GM12878 (cell line): ENCODE data around the gene TRAPPC3. TPM values are rescaled to one million over a fixed set of nuclear protein-coding genes. Genes with fewer than 3 reads are reported as not detected.

Experiments used
- ATAC-seq: fragments of 200-7000 bp; cut with Tn5 transposase; 3 replicates; pipeline ENCODE4 v1.9.1; 2020; ENCODE audit warnings: mild to moderate bottlenecking, moderate library complexity
- BruUV-seq: library from RNA; stranded (reverse); fragments of 400-500 nt; replicated peaks from 2 replicates; lab custom pipeline; 2021; lab: Mats Ljungman, UMichigan
- CTCF ChIA-PET: fragments of 300-600 bp; sonication (Branson Sonifier 250); formaldehyde crosslinking; extraction: SDS; loops from one replicate; lab custom pipeline; 2021; ENCODE audit warnings: inconsistent platforms; lab: Yijun Ruan, JAX
- POLR2A ChIA-PET: fragments of 350-600 bp; formaldehyde crosslinking; extraction: SDS; loops from one replicate; lab custom pipeline; 2021; ENCODE audit warnings: inconsistent platforms; lab: Charles Lee
- RAD21 ChIA-PET: fragments of 300-600 bp; sonication (Branson Sonifier 250); formaldehyde crosslinking; loops from one replicate; lab custom pipeline; 2023; ENCODE audit warnings: antibody characterized with exemption; ENCODE audit not compliant: unreplicated experiment; lab: Charles Lee
- SMC1A ChIA-PET: fragments of 300-600 bp; sonication (Branson Sonifier 250); formaldehyde crosslinking; loops from one replicate; lab custom pipeline; 2023; ENCODE audit not compliant: unreplicated experiment, uncharacterized antibody; lab: Charles Lee
- DNase-seq: peaks from one replicate; pipeline ENCODE4 v3.0.0-alpha.2; 2011; ENCODE audit warnings: low read depth, low spot score
- FAIRE-seq: peaks from 3 replicates; lab custom pipeline; 2011; peaks lifted over from hg19 to GRCh38; lab: Jason Lieb, UNC
- H2AFZ ChIP-seq: 2 replicates; pipeline ENCODE4 v1.6.0; 2011; ENCODE audit warnings: low read depth, low read length, control low read depth; ENCODE audit not compliant: control insufficient read depth
- H3K27ac ChIP-seq: 2 replicates; pipeline ENCODE4 v1.5.1; 2011; ENCODE audit warnings: control low read depth; ENCODE audit not compliant: control insufficient read depth, insufficient read depth
- H3K27me3 ChIP-seq, 2 experiments: replicated peaks in 1 of 2; 2 replicates each; pipeline versions ENCODE4 v1.6.0 to v1.6.1; 2011; ENCODE audit warnings: low read length in 1 of 2; ENCODE audit not compliant: control insufficient read depth in 2 of 2, insufficient read depth in 2 of 2
- H3K36me3 ChIP-seq, 2 experiments: 2 replicates each; pipeline ENCODE4 v1.5.1; 2011; ENCODE audit warnings: low read length in 1 of 2; ENCODE audit not compliant: control insufficient read depth in 2 of 2, insufficient read depth in 2 of 2
- H3K4me1 ChIP-seq: 2 replicates; pipeline ENCODE4 v1.6.1; 2011; ENCODE audit warnings: mild to moderate bottlenecking, low read length, moderate library complexity, mixed read lengths; ENCODE audit not compliant: control insufficient read depth, insufficient read depth
- H3K4me2 ChIP-seq: 2 replicates; pipeline ENCODE4 v1.6.0; 2011; ENCODE audit warnings: control low read depth; ENCODE audit not compliant: control insufficient read depth, insufficient read depth
- H3K4me3 ChIP-seq: fragments of 200-600 bp; sonication (generic); 2 replicates; pipeline ENCODE4 v1.5.1; 2016
- H3K79me2 ChIP-seq: 2 replicates; pipeline ENCODE4 v1.6.0; 2011; ENCODE audit warnings: low read length; ENCODE audit not compliant: control insufficient read depth, insufficient read depth
- H3K9ac ChIP-seq: 2 replicates; pipeline ENCODE4 v1.8.0; 2011; ENCODE audit warnings: low read length, control low read depth, mixed read lengths; ENCODE audit not compliant: control insufficient read depth, insufficient read depth
- H3K9me3 ChIP-seq: replicated peaks from 3 replicates; pipeline ENCODE4 v1.5.1; 2011; ENCODE audit warnings: mild to moderate bottlenecking, low read length; ENCODE audit not compliant: control insufficient read depth, insufficient read depth
- H4K20me1 ChIP-seq: 2 replicates; pipeline ENCODE4 v1.6.0; 2011; ENCODE audit not compliant: control insufficient read depth, insufficient read depth
- GATAD2B ChIP-seq: fragments of 450-650 bp; conservative IDR thresholded peaks from 2 replicates; pipeline ENCODE4 v1.6.1; 2017; ENCODE audit warnings: low read depth, mild to moderate bottlenecking, moderate library complexity
- POLR2A ChIP-seq: IDR thresholded peaks from 2 replicates; pipeline ENCODE4 v1.6.1; 2011; ENCODE audit warnings: low read depth, mild to moderate bottlenecking, low read length
- WGBS: methylation state at CpG from one replicate; pipeline ENCODE4 v1.1.6; 2016; ENCODE audit warnings: low lambda C conversion rate; ENCODE audit not compliant: insufficient replicate concordance, insufficient coverage; ENCODE audit errors: missing lambda C conversion rate; 5-methylcytosine and 5-hydroxymethylcytosine counted together
- in situ Hi-C: fragments of 300-500 bp; cut with MboI; formaldehyde crosslinking; loops from 9 replicates; pipeline ENCODE4 v1.14.3; 2018; ENCODE audit warnings: mixed read lengths
- intact Hi-C: fragments of 100-400 bp; cut with micrococcal nuclease; formaldehyde crosslinking; loops from one replicate; pipeline ENCODE4 v1.14.2; 2022; ENCODE audit not compliant: unreplicated experiment
- polyA plus RNA-seq, 11 experiments: library from polyadenylated mRNA; depleted of rRNA in 4 of 11; unstranded in 6 of 11; stranded (reverse) in 5 of 11; fragments of >200 nt; fragmentation: Nextera tagmentation in 4 of 11; fragmentation: Illumina TruSeq in 1 of 11; extraction: Ambion mirVana in 4 of 11; extraction: Trizol in 1 of 11; gene quantifications; 1 replicate in 1 of 11; 2 replicates in 10 of 11; pipeline versions ENCODE4 v1.2.1 to v1.2.3, GENCODE V29; 2011 to 2016; ENCODE audit warnings: inconsistent platforms in 2 of 11, missing spikeins in 2 of 11, low read depth in 1 of 11
- total RNA-seq, 4 experiments: library from RNA; depleted of rRNA in 3 of 4; stranded (reverse); fragments of >200 nt in 3 of 4; fragmentation: Illumina TruSeq in 1 of 4; extraction: Trizol in 1 of 4; gene quantifications; 2 replicates each; pipeline versions ENCODE4 v1.2.1 to v1.2.3, GENCODE V29; 2013 to 2021
- TF ChIP-seq, protein P1 (sequence below): IDR thresholded peaks from 2 replicates; pipeline ENCODE4 v1.6.1; 2012; ENCODE audit warnings: low read depth, low read length, improper control_type of control experiment

TRAPPC3 gene
- total and polyA plus RNA-seq, 10 of the 15 experiments (the other 5 are each of a cell fraction or from before 2014, with no cell fraction given) = 14.7 to 122 (median 70.5) TPM

DNA sequence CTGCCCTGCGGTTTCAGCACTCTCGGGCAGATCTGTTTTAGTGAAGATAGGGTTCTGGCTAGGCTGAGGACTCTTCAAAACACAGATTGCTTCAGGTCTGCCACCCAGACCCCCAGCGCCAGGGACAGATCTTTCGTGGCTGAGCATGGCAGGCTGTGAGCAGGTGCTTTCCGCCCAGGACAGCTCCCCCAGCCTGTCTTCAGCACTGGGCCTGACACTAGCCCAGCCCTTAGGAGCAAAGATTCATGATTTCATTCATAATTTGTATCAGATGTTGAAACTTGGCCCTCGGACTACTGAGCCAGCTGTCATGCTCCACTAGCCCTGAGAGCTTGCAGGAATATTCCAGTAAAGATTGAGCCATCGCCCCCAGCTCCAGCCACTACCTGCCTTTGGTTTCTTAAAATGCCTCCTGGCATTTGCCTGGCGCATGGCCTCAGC, 54.6 kb downstream of the TRAPPC3 start:
- 75% methylated on average over 8 of the region's 8 CpGs for WGBS
- Histone ChIP-seq H3K9ac (no peak overlapping the region), H3K4me3 (no peak overlapping the region), H2AFZ (no peak overlapping the region), H3K27me3 (no peaks in the 10 kb centered on the region), H3K27ac (no peak overlapping the region), H3K4me1 (no peaks in the 10 kb centered on the region), H3K4me2 (no peak overlapping the region), H3K9me3 (no peaks in the 10 kb centered on the region), H3K36me3 (peaks cover 17 to 19% of the 10 kb centered on the region in 2 experiments), H3K79me2 (peaks cover 11% of the 10 kb centered on the region), H4K20me1 (no peaks in the 10 kb centered on the region)
- ChIA-PET RAD21 (interaction anchor here (0.9 to 1.3 kb wide), 3 partner anchors 40 to 326 kb away, joined by 3 to 7 read pairs (median 4); no protein-coding TSS in a partner anchor), CTCF (interaction anchor here (1.8 to 2.6 kb wide), 3 partner anchors 40 to 94 kb away, joined by 7 to 14 read pairs (median 8); partner anchors contain the start of gene TRAPPC3), SMC1A (interaction anchor here (0.6 to 1.6 kb wide), 7 partner anchors 40 to 523 kb away, joined by 3 to 8 read pairs (median 3); partner anchors contain the start of gene TRAPPC3), POLR2A (no interaction called here)
- FAIRE-seq (no peak), DNase-seq (no peak), ATAC-seq (no peak)
- BruUV-seq = no TSS peak
- in situ Hi-C loops = loop anchor here (5.0 kb wide), 2 partner anchors 48 to 93 kb away; no protein-coding TSS in a partner anchor
- intact Hi-C loops = loop anchor here (5.0 kb wide), 1 partner anchor 328 kb away; no protein-coding TSS in a partner anchor
- TF ChIP-seq POLR2A (0 out of 2 replicates have a peak, but pooled peaks have one; percentile 7), GATAD2B (no peak)

DNA sequence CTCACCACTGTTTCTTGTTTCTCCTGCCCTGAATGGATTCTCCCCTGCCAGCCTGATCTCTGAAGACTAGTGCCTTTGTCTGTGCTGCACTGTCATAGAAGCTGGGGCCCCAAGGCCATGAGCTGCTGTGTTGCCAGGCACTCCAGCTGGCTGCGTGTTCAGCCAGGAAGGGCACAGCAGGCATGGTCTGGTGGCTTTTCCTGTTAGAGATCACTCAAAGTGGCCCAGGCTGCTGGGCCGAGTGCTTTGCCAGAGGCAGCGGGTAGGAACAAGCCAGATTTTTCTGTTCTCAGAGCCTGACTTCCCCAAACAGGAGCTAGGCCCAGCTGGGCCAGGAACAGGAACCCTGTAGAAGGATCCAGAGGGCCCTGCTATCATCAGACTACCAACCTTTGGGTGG, 55.4 kb downstream of the TRAPPC3 start:
- ChIA-PET SMC1A (interaction anchor here (0.6 to 1.3 kb wide), 3 partner anchors 55 to 523 kb away, joined by 3 read pairs; partner anchors contain the start of gene TRAPPC3), POLR2A (no interaction called here), RAD21 (interaction anchor here (0.9 kb wide), 1 partner anchor 326 kb away, joined by 4 read pairs; no protein-coding TSS in a partner anchor), CTCF (interaction anchor here (1.0 to 2.6 kb wide), 4 partner anchors 40 to 94 kb away, joined by 5 to 14 read pairs (median 8); partner anchors contain the start of gene TRAPPC3)
- H3K36me3 ChIP-seq = peaks cover 17 to 19% of the 10 kb centered on the region in 2 experiments
- DNase-seq = no peak
- no peak overlapping the region for H3K4me2 ChIP-seq
- no peak overlapping the region for H3K27ac ChIP-seq
- TF ChIP-seq, protein P1, sequence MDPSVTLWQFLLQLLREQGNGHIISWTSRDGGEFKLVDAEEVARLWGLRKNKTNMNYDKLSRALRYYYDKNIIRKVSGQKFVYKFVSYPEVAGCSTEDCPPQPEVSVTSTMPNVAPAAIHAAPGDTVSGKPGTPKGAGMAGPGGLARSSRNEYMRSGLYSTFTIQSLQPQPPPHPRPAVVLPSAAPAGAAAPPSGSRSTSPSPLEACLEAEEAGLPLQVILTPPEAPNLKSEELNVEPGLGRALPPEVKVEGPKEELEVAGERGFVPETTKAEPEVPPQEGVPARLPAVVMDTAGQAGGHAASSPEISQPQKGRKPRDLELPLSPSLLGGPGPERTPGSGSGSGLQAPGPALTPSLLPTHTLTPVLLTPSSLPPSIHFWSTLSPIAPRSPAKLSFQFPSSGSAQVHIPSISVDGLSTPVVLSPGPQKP = no peak
- 0 out of 2 replicates have a peak, but pooled peaks have one; percentile 7 for TF ChIP-seq POLR2A
- H4K20me1 ChIP-seq = no peaks in the 10 kb centered on the region
- in situ Hi-C loops = loop anchor here (5.0 kb wide), 2 partner anchors 48 to 93 kb away; no protein-coding TSS in a partner anchor
- H3K9me3 ChIP-seq = no peaks in the 10 kb centered on the region
- no peak for ATAC-seq
- H3K79me2 ChIP-seq = peaks cover 18% of the 10 kb centered on the region
- no peak overlapping the region for H3K9ac ChIP-seq
- BruUV-seq = no TSS peak
- no peaks in the 10 kb centered on the region for H3K27me3 ChIP-seq
- H2AFZ ChIP-seq = no peak overlapping the region
- no peaks in the 10 kb centered on the region for H3K4me1 ChIP-seq
- FAIRE-seq = no peak
- H3K4me3 ChIP-seq = no peak overlapping the region
- intact Hi-C loops = no loop called here
- 85% methylated on average over 3 of the region's 3 CpGs for WGBS
